Left ventricle myocardium inferior (tissue), 1 donor: Measurements from ENCODE around the gene LRTM2. TPM values are rescaled to one million over a fixed set of nuclear protein-coding genes. Genes with fewer than 3 reads are reported as not detected.

Source experiments
- DNase-seq: peaks from one replicate; pipeline ENCODE4 v3.0.0-alpha.2; 2020
- H3K27ac ChIP-seq: fragments of 200-600 bp; replicated peaks from 2 replicates; pipeline ENCODE4 v1.8.0; 2021
- H3K27me3 ChIP-seq: fragments of 200-600 bp; 2 replicates; pipeline ENCODE4 v1.8.0; 2021; ENCODE audit warnings: low read depth
- H3K36me3 ChIP-seq: fragments of 200-600 bp; 2 replicates; pipeline ENCODE4 v1.8.0; 2021
- H3K4me1 ChIP-seq: fragments of 200-600 bp; 2 replicates; pipeline ENCODE4 v1.8.0; 2021
- H3K4me3 ChIP-seq: fragments of 200-600 bp; 2 replicates; pipeline ENCODE4 v1.8.0; 2021; ENCODE audit warnings: mild to moderate bottlenecking, moderate library complexity
- H3K9me3 ChIP-seq: fragments of 200-600 bp; replicated peaks from 2 replicates; pipeline ENCODE4 v1.8.0; 2021
- intact Hi-C: fragments of 100-400 bp; cut with micrococcal nuclease; formaldehyde crosslinking; loops from one replicate; pipeline ENCODE4 v1.11.0; 2022
- total RNA-seq: library from RNA; stranded (reverse); fragmentation: NEBNext Ultra II Directional; extraction: Animal tissue kit (Norgen Biotek cat#: 25700); gene quantifications from one replicate; pipeline ENCODE4 v1.2.1, GENCODE V29; 2021
- TF ChIP-seq, protein P1 (sequence below): fragments of 200-600 bp; IDR thresholded peaks from 2 replicates; pipeline ENCODE4 v1.8.0; 2021; ENCODE audit warnings: antibody characterized with exemption, mild to moderate bottlenecking, borderline replicate concordance
- donor health status: DM: no; HTN: yes; CAD: no; lungs with severe emphysema.

Gene LRTM2
- total RNA-seq, 1 donor from 2014 or later = not detected

GRCh38 chr12:1811281-1811947 lies 9.0 kb upstream of the LRTM2 start:
- DNase-seq = no peak
- no peak overlapping the region for H3K4me3 ChIP-seq
- intact Hi-C loops = no loop called here
- H3K27me3 ChIP-seq = peaks cover 35% of the 10 kb centered on the region
- TF ChIP-seq, protein P1, sequence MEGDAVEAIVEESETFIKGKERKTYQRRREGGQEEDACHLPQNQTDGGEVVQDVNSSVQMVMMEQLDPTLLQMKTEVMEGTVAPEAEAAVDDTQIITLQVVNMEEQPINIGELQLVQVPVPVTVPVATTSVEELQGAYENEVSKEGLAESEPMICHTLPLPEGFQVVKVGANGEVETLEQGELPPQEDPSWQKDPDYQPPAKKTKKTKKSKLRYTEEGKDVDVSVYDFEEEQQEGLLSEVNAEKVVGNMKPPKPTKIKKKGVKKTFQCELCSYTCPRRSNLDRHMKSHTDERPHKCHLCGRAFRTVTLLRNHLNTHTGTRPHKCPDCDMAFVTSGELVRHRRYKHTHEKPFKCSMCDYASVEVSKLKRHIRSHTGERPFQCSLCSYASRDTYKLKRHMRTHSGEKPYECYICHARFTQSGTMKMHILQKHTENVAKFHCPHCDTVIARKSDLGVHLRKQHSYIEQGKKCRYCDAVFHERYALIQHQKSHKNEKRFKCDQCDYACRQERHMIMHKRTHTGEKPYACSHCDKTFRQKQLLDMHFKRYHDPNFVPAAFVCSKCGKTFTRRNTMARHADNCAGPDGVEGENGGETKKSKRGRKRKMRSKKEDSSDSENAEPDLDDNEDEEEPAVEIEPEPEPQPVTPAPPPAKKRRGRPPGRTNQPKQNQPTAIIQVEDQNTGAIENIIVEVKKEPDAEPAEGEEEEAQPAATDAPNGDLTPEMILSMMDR = no peak
- no peaks in the 10 kb centered on the region for H3K9me3 ChIP-seq
- H3K4me1 ChIP-seq = peaks cover 3% of the 10 kb centered on the region
- no peaks in the 10 kb centered on the region for H3K36me3 ChIP-seq
- H3K27ac ChIP-seq = peak overlapping the region; percentile 69

DNA sequence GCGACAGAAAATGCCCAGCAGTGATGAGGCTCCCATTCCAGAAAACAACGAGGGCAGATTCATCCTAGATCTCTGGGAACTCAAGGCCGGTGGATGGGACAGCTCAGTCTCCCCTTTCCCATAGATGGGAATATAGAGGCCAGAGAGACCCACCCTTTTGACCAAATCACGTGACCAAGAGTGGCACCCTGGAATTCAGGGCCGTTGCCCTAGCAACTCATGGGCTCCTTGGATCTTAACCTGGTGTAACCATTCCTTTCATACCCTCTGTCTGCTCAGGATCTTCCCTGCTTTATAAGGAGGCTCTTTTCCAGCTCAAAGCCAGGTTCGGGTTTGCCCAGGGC lies 8.4 kb upstream of the LRTM2 start:
- no peaks in the 10 kb centered on the region for H3K9me3 ChIP-seq
- intact Hi-C loops = no loop called here
- no peak overlapping the region for H3K4me3 ChIP-seq
- H3K36me3 ChIP-seq = no peaks in the 10 kb centered on the region
- peaks cover 40% of the 10 kb centered on the region for H3K27me3 ChIP-seq
- peak overlapping the region; percentile 69 for H3K27ac ChIP-seq
- TF ChIP-seq, protein P1 = no peak
- DNase-seq = no peak
- no peaks in the 10 kb centered on the region for H3K4me1 ChIP-seq

DNA sequence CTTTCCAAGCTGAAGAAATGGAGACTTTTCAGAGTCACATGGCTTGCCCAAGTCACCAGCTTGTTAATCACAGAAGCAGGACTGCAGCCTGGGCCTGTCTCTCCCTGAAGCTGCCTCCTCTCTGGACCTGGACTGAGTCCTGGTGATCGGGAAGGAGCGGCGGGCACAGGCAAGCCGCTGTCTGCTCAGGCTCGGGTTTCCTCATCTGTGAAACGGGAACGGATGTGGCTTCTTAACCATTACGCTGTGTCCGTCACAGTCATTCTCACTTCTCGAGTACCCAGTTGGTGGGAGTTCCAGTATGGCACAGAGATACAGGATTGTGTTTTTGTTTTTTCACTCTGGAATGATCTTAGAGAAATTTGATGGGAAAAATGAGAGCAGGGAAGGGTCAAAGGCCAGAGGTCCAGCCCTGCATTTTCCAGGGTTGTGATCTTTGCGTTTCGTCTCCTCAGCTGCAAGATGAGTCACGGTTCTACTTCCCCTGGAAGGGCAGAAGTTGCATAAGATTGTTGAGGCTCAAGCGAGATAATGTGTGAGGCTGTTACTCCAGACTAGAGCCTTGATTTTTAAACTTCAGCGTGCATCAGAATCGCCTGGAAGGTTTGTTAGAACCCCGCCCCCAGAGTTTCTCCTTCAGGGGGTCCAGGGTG lies 7.6 kb upstream of the LRTM2 start:
- Histone ChIP-seq H3K27ac (peak overlapping the region; percentile 69), H3K36me3 (no peaks in the 10 kb centered on the region), H3K27me3 (peaks cover 45% of the 10 kb centered on the region), H3K9me3 (no peaks in the 10 kb centered on the region), H3K4me3 (no peak overlapping the region), H3K4me1 (no peaks in the 10 kb centered on the region)
- intact Hi-C loops = no loop called here
- DNase-seq = no peak
- TF ChIP-seq, protein P1 = no peak

DNA sequence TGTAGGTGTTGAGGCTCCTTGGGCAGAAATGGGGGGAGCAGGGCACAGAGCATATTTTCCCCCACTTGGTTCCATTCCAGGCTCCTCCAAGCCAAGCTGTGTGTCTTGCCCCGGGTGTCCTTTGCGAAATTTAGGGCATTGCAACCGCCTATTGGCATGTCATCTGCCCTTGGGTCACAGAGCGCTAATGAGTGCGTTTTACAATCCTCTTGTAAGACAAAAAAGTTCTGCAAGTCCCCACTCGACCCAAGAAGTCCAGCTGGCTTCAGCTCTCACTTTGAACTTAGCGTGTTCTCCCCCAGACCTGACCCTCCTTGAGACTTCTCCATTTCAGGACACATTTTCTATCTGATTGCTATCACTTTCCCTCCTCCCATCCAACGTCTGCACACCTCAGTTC lies 6.1 kb upstream of the LRTM2 start:
- Histone ChIP-seq H3K27me3 (peaks cover 49% of the 10 kb centered on the region), H3K4me3 (no peak overlapping the region), H3K27ac (no peak overlapping the region), H3K9me3 (no peaks in the 10 kb centered on the region), H3K4me1 (no peaks in the 10 kb centered on the region), H3K36me3 (no peaks in the 10 kb centered on the region)
- intact Hi-C loops = no loop called here
- no peak for DNase-seq
- TF ChIP-seq, protein P1 = no peak

DNA sequence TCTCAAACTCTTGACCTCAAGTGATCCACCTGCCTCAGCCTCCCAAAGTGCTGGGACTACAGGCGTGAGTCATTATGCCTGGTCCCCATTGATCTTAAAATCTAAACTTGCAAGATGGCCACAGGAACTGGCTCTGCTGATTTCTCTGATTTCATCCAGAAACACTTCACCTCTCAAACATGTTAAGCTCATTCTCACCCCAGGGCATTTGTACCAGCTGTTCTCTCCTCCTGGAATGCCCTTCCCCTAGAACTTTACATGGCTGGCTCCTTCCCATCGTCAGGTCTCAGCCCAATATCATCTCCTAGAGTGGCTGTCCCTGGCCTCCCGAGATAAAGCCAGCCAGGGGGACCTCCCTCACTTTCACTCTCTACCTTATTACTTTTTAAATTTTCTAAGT lies 5.3 kb upstream of the LRTM2 start:
- Histone ChIP-seq H3K36me3 (no peaks in the 10 kb centered on the region), H3K9me3 (no peaks in the 10 kb centered on the region), H3K27me3 (peaks cover 58% of the 10 kb centered on the region), H3K4me3 (no peak overlapping the region), H3K27ac (no peak overlapping the region), H3K4me1 (peaks cover 1% of the 10 kb centered on the region)
- no peak for DNase-seq
- TF ChIP-seq, protein P1 = no peak
- intact Hi-C loops = no loop called here
